M059J (cell line): ENCODE measurements around the gene PPP1R7. TPM values are rescaled to one million over a fixed set of nuclear protein-coding genes. Genes with fewer than 3 reads are reported as not detected.
A peak's percentile ranks its signal among the peaks of the same experiment; 100 is the strongest.

Experiments used
- DNase-seq: peaks from one replicate; pipeline ENCODE4 v3.0.0-alpha.2; 2012; ENCODE audit warnings: low read depth
- total RNA-seq: library from RNA; depleted of rRNA; stranded (reverse); fragments of >200 nt; shearing (Covaris generic); gene quantifications from 2 replicates; pipeline ENCODE4 v1.2.3, GENCODE V29; 2014

PPP1R7 gene
- total RNA-seq, 1 experiment from 2014 or later = 60.7 TPM

- DNase-seq = no peak
These were observed 10.5 kb upstream of the PPP1R7 start for GRCh38 chr2:241139531-241140444.

GRCh38 chr2:241140445-241140840, 9.8 kb upstream of the PPP1R7 start:
- DNase-seq = no peak

GRCh38 chr2:241141214-241141770, 9.0 kb upstream of the PPP1R7 start:
- DNase-seq = no peak

DNA sequence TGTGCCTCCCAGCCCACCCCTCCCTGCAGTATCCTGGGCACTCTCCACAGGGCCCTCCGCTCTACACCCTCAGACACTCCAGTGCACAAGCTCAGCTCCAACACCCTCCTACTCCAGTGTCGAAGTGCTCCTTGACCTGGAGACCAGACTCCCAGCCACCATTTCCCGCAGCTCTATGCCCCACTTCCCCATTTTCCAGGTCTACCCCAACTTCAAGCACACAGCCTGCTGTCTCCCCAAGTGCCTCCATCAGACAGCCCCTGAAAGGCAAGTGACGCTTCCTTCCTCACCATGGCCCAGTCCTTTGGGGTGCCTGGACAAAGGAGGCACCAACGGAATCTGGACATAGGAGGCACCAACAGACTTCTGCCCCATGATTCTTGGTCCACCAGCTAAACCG, 8.2 kb upstream of the PPP1R7 start:
- no peak for DNase-seq

- DNase-seq = no peak
These were observed 7.7 kb upstream of the PPP1R7 start for GRCh38 chr2:241142593-241142992.

DNA sequence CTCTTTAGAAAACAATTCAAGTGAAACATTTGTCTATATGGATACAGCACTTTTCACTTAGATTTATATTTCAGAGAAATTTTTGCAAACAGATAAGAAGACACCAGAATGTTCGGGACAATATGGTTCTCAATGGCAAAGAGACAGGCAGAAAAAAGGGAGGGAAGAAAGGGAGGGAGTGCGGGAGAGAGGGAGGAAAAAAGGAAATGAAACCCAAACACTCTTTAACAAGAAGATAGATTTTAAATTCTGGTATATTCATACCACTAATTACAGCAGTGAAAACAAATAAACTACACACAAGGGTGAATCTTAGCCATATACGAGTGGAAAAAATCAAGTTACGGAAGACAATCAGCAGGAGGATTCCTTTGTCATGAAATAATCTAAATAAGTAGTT, 4.0 kb upstream of the PPP1R7 start:
- no peak for DNase-seq

- DNase-seq = no peak
These were observed 2.9 kb upstream of the PPP1R7 start for GRCh38 chr2:241147336-241147735.

GRCh38 chr2:241148239-241148638, 2.0 kb upstream of the PPP1R7 start:
- no peak for DNase-seq

- DNase-seq = peak; percentile 93
These were observed 1.2 kb upstream of the PPP1R7 start, which contains the start of gene PASK for GRCh38 chr2:241148891-241149674. Gene PASK, minus strand, starts transcription at chr2:241149472. Its CDS starts 6,440 bp downstream, at chr2:241143032.

- no peak for DNase-seq
These were observed 667 bp upstream of the PPP1R7 start for GRCh38 chr2:241149675-241149924.

DNA sequence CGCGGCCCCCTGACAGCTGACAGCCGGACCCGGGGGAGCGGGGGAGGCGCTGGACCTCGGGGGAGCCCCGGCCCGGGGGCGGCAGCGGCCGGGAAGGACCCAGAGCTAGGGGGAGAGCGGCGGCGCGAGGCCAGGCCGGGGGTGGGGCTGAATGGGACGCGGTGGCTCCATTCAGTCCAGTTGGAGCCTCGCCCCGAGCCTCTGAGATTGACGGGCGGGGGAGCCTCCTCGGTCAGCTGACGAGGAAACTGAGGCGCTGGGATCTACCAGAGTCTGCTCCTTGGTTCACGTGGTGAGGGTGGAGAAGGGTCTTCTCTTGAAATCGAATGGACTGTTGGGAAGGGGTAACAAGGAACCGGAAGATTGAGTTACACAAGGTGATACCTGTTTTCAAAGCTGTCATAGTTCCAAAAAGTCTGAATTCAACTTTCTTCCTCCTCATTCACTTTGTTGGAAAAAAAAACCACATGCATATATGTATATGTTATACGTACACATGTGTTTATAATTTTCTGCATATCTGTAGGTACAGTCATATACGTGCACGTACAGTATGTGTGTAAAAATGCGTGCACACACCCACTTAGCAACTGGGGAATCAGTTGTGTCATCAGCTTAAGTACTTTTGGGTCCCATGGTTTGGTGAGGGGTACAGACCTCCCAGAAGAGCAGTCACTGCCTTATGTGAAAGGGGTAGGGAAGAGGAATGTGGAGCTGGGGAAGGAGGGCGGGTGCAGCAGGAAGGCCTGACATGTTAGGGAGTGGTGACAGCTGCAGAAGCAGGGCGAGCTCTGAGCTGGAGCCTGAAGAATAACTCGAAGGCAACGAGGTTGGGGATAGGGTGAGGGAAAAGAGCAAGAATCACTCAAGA, 628 bp downstream of the PPP1R7 start:
- no peak for DNase-seq

- no peak for DNase-seq
These were observed 1.8 kb downstream of the PPP1R7 start for GRCh38 chr2:241151934-241152660.

DNA sequence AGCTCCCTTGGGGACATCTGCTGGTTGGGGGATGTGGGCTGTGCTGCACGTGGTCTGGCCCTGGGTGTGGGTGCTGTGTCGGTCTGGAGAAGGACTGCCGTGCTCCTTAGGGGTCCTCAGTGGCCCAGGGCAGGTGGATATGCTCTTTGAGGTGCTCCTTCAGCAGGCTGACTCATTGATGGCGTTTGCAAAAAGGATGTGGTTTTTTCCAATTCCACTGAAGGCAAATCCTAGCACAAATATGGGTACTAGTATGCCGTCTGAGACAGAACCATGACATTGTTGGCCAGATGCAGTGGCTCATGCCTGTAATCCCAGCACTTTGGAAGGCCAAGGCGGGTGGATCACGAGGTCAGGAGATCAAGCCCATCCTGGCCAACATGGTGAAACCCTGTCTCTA, 3.3 kb downstream of the PPP1R7 start:
- peak; percentile 41 for DNase-seq

DNA sequence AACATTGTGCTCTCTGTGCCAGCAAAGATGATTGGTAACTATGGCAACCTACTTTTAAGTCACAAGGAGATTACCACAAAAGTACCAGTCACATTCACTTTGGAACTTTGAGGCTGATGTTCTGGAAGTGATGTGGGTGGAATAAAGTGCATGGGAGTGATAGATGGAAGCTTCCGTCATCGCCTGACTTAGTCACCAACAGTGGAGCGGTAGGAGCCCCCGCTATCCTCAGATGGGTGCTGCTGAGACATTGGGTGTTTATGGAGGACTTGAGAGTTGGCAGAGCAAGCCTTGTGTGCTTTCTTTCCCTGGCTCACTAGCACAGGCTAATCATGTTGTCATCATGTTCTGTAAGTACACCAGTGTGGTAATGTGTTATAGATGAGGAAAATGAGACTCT, 4.6 kb downstream of the PPP1R7 start:
- DNase-seq = no peak

DNA sequence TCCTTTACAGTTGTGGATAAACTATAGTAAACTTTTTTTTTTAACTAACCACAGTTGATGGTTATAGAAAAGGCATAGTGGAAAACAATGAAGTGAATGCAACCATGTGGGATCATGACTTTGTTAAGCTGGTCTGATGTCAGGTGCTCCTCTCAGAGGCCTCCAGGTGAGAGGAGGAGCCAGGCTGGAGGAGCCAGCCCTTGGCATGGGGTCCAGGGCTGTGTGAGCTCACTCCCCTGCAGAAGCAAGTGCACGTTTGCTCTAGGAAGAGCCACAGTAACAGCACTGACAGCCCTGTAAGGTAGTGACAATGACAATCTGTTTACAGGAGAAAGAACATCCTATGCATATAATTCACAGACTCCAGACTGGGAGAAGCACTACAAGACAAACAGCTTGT, 5.7 kb downstream of the PPP1R7 start:
- no peak for DNase-seq

DNA sequence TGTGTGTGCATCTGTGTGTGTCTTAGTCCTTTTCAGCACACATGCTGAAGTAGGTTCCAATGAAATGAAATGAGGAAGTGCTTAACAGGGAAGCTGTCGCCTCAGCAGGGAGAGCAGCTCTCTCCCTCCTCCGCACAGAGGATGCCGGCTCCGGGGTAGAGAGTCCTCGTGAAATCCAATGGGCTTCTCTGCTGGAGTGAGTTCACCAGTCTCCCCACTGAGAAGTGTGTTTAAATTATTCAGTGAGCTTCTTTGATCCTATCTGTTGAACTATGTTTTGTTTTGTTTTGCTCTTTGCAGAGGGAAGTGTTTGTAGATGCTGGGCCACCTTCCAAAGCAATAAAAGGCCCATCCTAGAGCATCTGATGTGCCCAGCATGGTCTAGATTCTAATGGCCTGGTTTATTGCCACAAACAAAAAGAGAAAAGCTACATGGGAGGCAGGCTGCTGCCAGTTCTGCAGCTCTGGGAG, 6.7 kb downstream of the PPP1R7 start:
- no peak for DNase-seq

GRCh38 chr2:241157841-241158545, 7.7 kb downstream of the PPP1R7 start:
- peak; percentile 36 for DNase-seq

GRCh38 chr2:241158546-241158900, 8.3 kb downstream of the PPP1R7 start:
- no peak for DNase-seq

DNA sequence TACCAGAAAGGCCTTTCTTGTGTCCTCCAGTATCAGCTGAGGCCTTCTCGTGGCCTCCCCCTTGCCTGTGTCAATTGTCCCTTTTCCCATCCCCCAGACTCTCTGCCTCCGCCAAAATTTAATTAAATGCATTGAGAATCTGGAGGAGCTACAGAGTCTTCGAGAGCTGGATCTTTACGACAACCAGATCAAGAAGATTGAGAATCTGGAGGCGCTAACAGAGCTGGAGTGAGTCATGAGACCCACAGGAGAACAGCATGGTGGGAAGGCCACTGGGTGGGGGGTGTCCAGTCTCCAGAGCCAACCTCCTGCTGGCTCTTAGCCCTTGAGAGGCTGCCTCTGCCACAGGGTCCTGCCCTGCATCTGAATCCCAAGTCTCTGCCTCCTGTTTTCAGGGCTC, 8.8 kb downstream of the PPP1R7 start:
- DNase-seq = no peak

GRCh38 chr2:241160318-241160717, 10.1 kb downstream of the PPP1R7 start:
- DNase-seq = no peak
